HG03139 (cell line): ENCODE data around the gene CDRT4.

Source experiments
- ATAC-seq: cut with Tn5 transposase; IDR thresholded peaks from one replicate; pipeline ENCODE4 v1.9.1; 2021; ENCODE audit not compliant: unreplicated experiment

The CDRT4 gene

GRCh38 chr17:15432807-15433611 lies 34.4 kb downstream of the CDRT4 start:
- ATAC-seq = no peak

GRCh38 chr17:15431766-15432165 lies 35.7 kb downstream of the CDRT4 start:
- ATAC-seq = no peak

GRCh38 chr17:15431196-15431595 lies 36.2 kb downstream of the CDRT4 start:
- no peak for ATAC-seq

GRCh38 chr17:15424521-15424920 lies 42.9 kb downstream of the CDRT4 start:
- ATAC-seq = no peak

GRCh38 chr17:15422392-15422965 lies 44.9 kb downstream of the CDRT4 start:
- ATAC-seq = no peak

- ATAC-seq = no peak
These were observed 48.6 kb downstream of the CDRT4 start for GRCh38 chr17:15418781-15419180.

GRCh38 chr17:15414532-15415306 lies 52.7 kb downstream of the CDRT4 start:
- ATAC-seq = no peak

GRCh38 chr17:15413101-15413771 lies 54.2 kb downstream of the CDRT4 start:
- no peak for ATAC-seq

GRCh38 chr17:15412606-15413005 lies 54.8 kb downstream of the CDRT4 start:
- no peak for ATAC-seq

GRCh38 chr17:15411384-15412198 lies 55.8 kb downstream of the CDRT4 start:
- no peak for ATAC-seq

- ATAC-seq = no peak
These were observed 57.6 kb downstream of the CDRT4 start for GRCh38 chr17:15409721-15410250.

GRCh38 chr17:15408803-15409202 lies 58.6 kb downstream of the CDRT4 start:
- ATAC-seq = no peak

GRCh38 chr17:15406081-15406480 lies 61.3 kb downstream of the CDRT4 start:
- no peak for ATAC-seq

GRCh38 chr17:15405058-15405415 lies 62.4 kb downstream of the CDRT4 start:
- no peak for ATAC-seq

GRCh38 chr17:15404106-15405057 lies 63.0 kb downstream of the CDRT4 start:
- ATAC-seq = no peak

- no peak for ATAC-seq
These were observed 64.0 kb downstream of the CDRT4 start for GRCh38 chr17:15403276-15403939.

- no peak for ATAC-seq
These were observed 68.0 kb downstream of the CDRT4 start for GRCh38 chr17:15399443-15399842.

GRCh38 chr17:15398736-15399331 lies 68.6 kb downstream of the CDRT4 start:
- no peak for ATAC-seq
